ENCODE results near the gene WBP4. TPM values are rescaled to one million over a fixed set of nuclear protein-coding genes. Genes with fewer than 3 reads are reported as not detected.
A peak's percentile ranks its signal among the peaks of the same experiment; 100 is the strongest.

The WBP4 gene
- total RNA-seq, 1 donor from 2014 or later = 8.9 TPM

DNA sequence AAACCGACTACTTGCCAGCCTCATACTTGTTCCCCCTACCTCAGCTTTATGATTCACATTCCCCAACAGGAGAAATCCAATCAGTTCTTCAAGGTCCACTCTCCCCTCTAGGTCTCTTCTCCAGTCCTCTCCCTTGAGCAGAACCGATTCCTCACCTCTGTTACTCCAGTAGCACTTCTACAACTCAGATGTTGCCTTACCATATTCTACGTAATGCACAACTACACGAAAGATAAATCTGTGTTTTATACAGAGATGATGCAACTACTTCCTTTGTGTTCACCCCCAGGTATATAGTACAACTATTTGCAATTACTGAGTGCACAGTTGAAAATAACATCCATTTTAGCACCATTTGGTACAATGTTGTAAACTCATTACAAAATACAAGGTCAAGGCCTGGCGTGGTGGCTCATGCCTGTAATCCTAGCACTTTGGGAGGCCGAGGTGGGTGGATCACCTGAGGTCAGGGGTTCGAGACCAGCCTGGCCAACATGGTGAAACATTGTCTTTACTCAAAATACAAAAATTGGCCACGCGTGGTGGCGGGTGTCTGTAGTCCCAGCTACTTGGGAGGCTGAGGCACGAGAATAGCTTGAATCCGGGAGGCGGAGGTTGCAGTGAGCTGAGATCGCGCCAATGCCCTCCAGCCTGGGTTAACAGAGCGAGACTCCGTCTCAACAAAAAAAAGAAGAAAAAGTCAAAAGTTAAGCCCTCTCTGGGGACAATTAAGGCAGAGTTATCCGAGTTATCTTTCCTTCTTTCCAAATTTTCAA is 2.8 kb upstream of the WBP4 start:
- no peak overlapping the region for H3K27ac Mint-ChIP-seq (ENCODE audit: unreplicated experiment)
- H3K9me3 Mint-ChIP-seq (ENCODE audit: unreplicated experiment) = peaks cover 29% of the 10 kb centered on the region
- H3K36me3 Mint-ChIP-seq (ENCODE audit: unreplicated experiment) = no peaks in the 10 kb centered on the region
- no peak for DNase-seq
- peak overlapping the region; percentile 36 for H3K4me3 Mint-ChIP-seq (ENCODE audit: unreplicated experiment)
- peaks cover 21% of the 10 kb centered on the region for H3K27me3 Mint-ChIP-seq (ENCODE audit: unreplicated experiment)
- peaks cover 12% of the 10 kb centered on the region for H3K4me1 Mint-ChIP-seq (ENCODE audit: low read depth, unreplicated experiment)
- TF ChIP-seq CTCF (IDR thresholded peaks at IDR 0.05; ENCODE audit: partially characterized antibody, unreplicated experiment) = no peak

DNA sequence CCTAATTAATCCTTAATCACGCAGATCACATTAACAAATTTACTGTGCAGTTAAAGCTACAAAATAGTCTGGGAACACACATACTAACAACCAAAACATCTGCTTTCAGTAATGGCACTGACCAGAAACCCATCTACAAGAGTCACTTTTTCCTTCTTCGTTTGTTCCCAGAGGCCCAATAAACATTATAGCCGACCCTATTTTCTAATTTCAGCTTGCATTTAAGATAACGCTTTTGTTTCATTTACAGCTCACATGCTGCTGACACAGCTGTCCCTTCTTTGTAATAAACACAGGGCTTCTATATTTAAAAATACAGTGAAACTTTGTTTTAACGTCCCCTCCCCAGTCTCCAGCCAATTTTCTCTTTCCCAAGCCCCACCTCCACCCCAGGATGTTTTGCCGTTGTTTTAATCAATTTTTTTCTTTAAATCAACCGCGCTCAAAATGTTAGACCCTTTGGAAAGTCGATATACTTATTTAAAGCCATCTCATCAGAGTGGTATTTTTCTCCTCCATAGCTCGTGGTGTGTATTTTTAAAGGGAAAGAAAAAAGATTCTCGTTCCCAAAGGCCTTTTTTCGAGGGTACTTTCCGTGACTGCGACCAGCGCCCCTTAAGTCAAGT is 1.7 kb upstream of the WBP4 start:
- no peak for DNase-seq
- H3K36me3 Mint-ChIP-seq (ENCODE audit: unreplicated experiment) = no peaks in the 10 kb centered on the region
- H3K4me1 Mint-ChIP-seq (ENCODE audit: low read depth, unreplicated experiment) = peaks cover 12% of the 10 kb centered on the region
- TF ChIP-seq CTCF (IDR thresholded peaks at IDR 0.05; ENCODE audit: partially characterized antibody, unreplicated experiment) = no peak
- peaks cover 21% of the 10 kb centered on the region for H3K27me3 Mint-ChIP-seq (ENCODE audit: unreplicated experiment)
- peaks cover 29% of the 10 kb centered on the region for H3K9me3 Mint-ChIP-seq (ENCODE audit: unreplicated experiment)
- peak overlapping the region; percentile 91 for H3K27ac Mint-ChIP-seq (ENCODE audit: unreplicated experiment)
- peak overlapping the region; percentile 98 for H3K4me3 Mint-ChIP-seq (ENCODE audit: unreplicated experiment)

DNA sequence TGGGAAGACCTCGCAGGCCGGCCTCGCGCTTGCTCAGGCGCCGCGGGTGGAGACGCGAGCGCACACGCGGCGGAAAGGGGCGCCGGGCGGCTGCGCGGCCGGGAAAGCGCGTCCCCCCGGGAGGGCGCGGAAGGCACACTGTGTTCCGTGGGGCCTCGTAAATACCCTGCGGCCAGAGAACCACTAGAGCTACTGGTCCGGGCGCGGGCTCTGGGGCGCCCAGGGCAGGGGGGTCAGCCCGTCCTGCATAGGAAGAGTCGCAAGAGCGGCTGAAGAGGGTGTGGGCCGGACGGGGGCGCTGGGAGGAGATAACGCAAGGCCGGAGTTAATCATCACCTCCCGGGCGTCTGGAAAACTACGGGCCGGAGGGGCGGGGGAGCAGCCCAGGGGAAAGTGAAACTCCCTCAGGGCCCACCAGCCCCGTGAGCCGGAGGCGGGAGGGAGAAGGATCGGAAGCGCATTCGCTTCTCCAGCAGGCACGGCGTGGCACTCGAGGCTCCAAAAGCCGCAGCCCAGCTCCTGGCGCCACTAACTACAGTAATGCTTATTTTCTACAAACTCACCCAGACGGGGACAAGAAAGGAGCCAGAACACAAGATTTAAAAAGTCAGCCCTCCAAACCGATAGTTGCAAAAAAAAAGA is 1.1 kb upstream of the WBP4 start:
- H3K27ac Mint-ChIP-seq (ENCODE audit: unreplicated experiment) = peak overlapping the region; percentile 93
- peaks cover 12% of the 10 kb centered on the region for H3K4me1 Mint-ChIP-seq (ENCODE audit: low read depth, unreplicated experiment)
- H3K9me3 Mint-ChIP-seq (ENCODE audit: unreplicated experiment) = peaks cover 27% of the 10 kb centered on the region
- H3K4me3 Mint-ChIP-seq (ENCODE audit: unreplicated experiment) = peak overlapping the region; percentile 98
- H3K36me3 Mint-ChIP-seq (ENCODE audit: unreplicated experiment) = no peaks in the 10 kb centered on the region
- peaks cover 21% of the 10 kb centered on the region for H3K27me3 Mint-ChIP-seq (ENCODE audit: unreplicated experiment)
- peak; percentile 89 for DNase-seq
- TF ChIP-seq CTCF (IDR thresholded peaks at IDR 0.05; ENCODE audit: partially characterized antibody, unreplicated experiment) = no peak

DNA sequence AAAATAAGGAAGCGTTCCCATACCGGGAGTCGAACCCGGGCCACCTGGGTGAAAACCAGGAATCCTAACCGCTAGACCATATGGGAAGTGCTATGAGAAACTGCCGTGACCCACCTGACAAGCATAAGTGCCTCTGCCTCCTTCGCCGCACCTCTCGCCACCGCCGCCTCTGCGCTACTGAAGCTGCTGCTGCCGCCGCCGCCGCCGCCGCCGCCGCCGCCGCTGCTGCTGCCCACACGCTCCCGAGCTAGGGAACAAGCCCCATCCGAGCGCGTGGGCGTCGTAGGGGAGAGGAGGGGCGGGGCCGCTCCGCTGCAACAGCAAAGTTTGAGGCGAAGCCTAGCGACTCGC is 610 bp upstream of the WBP4 start:
- Mint-ChIP-seq H3K4me1 (ENCODE audit: low read depth, unreplicated experiment) (peaks cover 12% of the 10 kb centered on the region), H3K27me3 (ENCODE audit: unreplicated experiment) (peaks cover 21% of the 10 kb centered on the region), H3K4me3 (ENCODE audit: unreplicated experiment) (peak overlapping the region; percentile 98), H3K27ac (ENCODE audit: unreplicated experiment) (peak overlapping the region; percentile 93), H3K36me3 (ENCODE audit: unreplicated experiment) (no peaks in the 10 kb centered on the region), H3K9me3 (ENCODE audit: unreplicated experiment) (peaks cover 26% of the 10 kb centered on the region)
- DNase-seq = peak; percentile 80
- TF ChIP-seq CTCF (IDR thresholded peaks at IDR 0.05; ENCODE audit: partially characterized antibody, unreplicated experiment) = no peak

Data from glutamatergic neuron (in vitro differentiated cells).